ENCODE measurements around the gene EPB41L1.

Gene EPB41L1

DNA sequence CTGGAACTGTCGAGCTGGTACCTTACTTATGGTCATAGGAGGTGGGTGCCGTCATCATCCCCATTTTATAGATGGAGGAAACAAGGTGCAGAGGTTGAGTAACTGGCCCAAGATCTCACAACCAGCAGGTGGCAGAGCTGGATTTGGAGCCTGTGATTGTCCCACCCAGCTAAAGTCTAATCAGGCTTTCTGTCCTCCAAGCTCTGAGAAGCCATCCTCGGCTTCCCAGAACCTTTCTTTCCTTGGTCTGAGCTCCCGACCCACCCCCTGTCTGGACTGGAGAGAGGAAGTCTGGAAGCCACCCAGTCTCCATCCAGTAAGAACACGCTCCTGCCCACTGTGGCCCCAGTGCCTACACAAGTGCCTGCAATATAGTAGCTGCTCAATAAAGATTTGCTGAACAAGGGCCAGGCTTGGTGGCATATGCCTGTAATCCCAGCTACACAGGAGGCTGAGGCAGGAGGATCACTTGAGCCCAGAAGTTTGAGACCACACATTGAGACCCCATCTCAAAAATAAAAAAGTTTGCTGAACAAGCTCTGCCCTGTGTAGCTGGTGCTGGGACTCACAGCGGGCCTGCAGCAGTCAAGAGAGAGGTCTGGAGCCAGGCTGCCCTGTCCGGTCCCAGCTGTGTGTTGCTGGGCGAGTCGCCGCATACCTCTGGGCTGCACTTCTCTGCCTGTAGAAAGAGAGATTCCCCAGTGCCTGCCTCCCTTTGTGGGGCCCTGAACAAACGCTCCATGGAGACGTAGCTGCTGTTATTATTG is 119.1 kb downstream of the EPB41L1 start:
- H3K4me2 ChIP-seq (ENCODE audit: insufficient read depth, low read length, poor library complexity, severe bottlenecking) = no peak overlapping the region
- H2BK15ac ChIP-seq (ENCODE audit: low read length) = peak overlapping the region; percentile 40
- H3K4me1 ChIP-seq (ENCODE audit: control insufficient read depth in 2 of 2, insufficient read depth in 1 of 2, low read depth in 1 of 2, low read length in 2 of 2) = peaks cover 6 to 20% of the 10 kb centered on the region in 2 donors
- DNase-seq (ENCODE audit: low spot score) = no peak
- no peak overlapping the region for H3K9ac ChIP-seq (ENCODE audit: low read depth, low read length, poor library complexity)
- H2AK5ac ChIP-seq (ENCODE audit: low read depth, low read length) = no peak overlapping the region
- no peak overlapping the region for H3K4ac ChIP-seq (ENCODE audit: low read length)
- no peaks in the 10 kb centered on the region for H3K79me1 ChIP-seq (ENCODE audit: low read depth, low read length)
- no peaks in the 10 kb centered on the region for H3K36me3 ChIP-seq (replicated peaks in 1 of 2; ENCODE audit: control insufficient read depth in 2 of 2, insufficient read depth in 2 of 2, low read length in 2 of 2)
- H4K91ac ChIP-seq (ENCODE audit: low read depth, low read length, poor library complexity) = no peak overlapping the region
- peak overlapping the region; percentile 20 for H3K18ac ChIP-seq (ENCODE audit: low read length)
- no peak overlapping the region for H2BK120ac ChIP-seq (ENCODE audit: low read depth, low read length)
- peaks cover 0 to 6% (median 0%) of the 10 kb centered on the region in 3 experiments for H3K27me3 ChIP-seq (ENCODE audit: control insufficient read depth in 3 of 3, insufficient read depth in 3 of 3, low read depth in 1 of 3, low read length in 3 of 3)
- no peak overlapping the region for H2BK5ac ChIP-seq (ENCODE audit: low read length)
- peak overlapping the region; percentile 85 for H2AFZ ChIP-seq (ENCODE audit: low read length)
- WGBS, 2 donors (ENCODE audit: extremely low coverage in 2 of 2, insufficient read length in 2 of 2, insufficient replicate concordance in 1 of 2) = no CpG with 5 or more reads among the region's 12 CpGs
- no peak overlapping the region for H3K23ac ChIP-seq (ENCODE audit: low read depth, low read length, poor library complexity)
- no peak overlapping the region for H3K27ac ChIP-seq (replicated peaks; ENCODE audit: low read length)
- peak overlapping the region in 1 of 2 donors; percentile 7 for H3K4me3 ChIP-seq (ENCODE audit: low read length in 2 of 2)
- H4K8ac ChIP-seq (ENCODE audit: low read depth, low read length) = no peak overlapping the region
- no peak overlapping the region for H3K14ac ChIP-seq (ENCODE audit: low read length)
- no peak overlapping the region for H2BK12ac ChIP-seq (ENCODE audit: low read length)
- H3K9me3 ChIP-seq (replicated peaks in 1 of 2; ENCODE audit: control insufficient read depth in 2 of 2, insufficient read depth in 1 of 2, low read depth in 1 of 2, low read length in 2 of 2) = no peaks in the 10 kb centered on the region

- Histone ChIP-seq H2BK12ac (ENCODE audit: low read length) (no peak overlapping the region), H3K79me1 (ENCODE audit: low read depth, low read length) (no peaks in the 10 kb centered on the region), H2AFZ (ENCODE audit: low read length) (peak overlapping the region; percentile 85), H3K27me3 (ENCODE audit: control insufficient read depth in 3 of 3, insufficient read depth in 3 of 3, low read depth in 1 of 3, low read length in 3 of 3) (peaks cover 0 to 6% (median 0%) of the 10 kb centered on the region in 3 experiments), H4K8ac (ENCODE audit: low read depth, low read length) (no peak overlapping the region), H2BK120ac (ENCODE audit: low read depth, low read length) (no peak overlapping the region), H3K23ac (ENCODE audit: low read depth, low read length, poor library complexity) (peak overlapping the region; percentile 35), H3K4me1 (ENCODE audit: control insufficient read depth in 2 of 2, insufficient read depth in 1 of 2, low read depth in 1 of 2, low read length in 2 of 2) (peaks cover 6 to 17% of the 10 kb centered on the region in 2 donors), H2BK5ac (ENCODE audit: low read length) (no peak overlapping the region), H3K18ac (ENCODE audit: low read length) (peak overlapping the region; percentile 20), H3K27ac (replicated peaks; ENCODE audit: low read length) (no peak overlapping the region), H3K9ac (ENCODE audit: low read depth, low read length, poor library complexity) (no peak overlapping the region), H3K4me2 (ENCODE audit: insufficient read depth, low read length, poor library complexity, severe bottlenecking) (no peak overlapping the region), H3K4me3 (ENCODE audit: low read length in 2 of 2) (peak overlapping the region in 1 of 2 donors; percentile 7), H3K9me3 (replicated peaks in 1 of 2; ENCODE audit: control insufficient read depth in 2 of 2, insufficient read depth in 1 of 2, low read depth in 1 of 2, low read length in 2 of 2) (no peaks in the 10 kb centered on the region), H3K14ac (ENCODE audit: low read length) (no peak overlapping the region), H2BK15ac (ENCODE audit: low read length) (peak overlapping the region; percentile 40), H4K91ac (ENCODE audit: low read depth, low read length, poor library complexity) (no peak overlapping the region), H3K36me3 (replicated peaks in 1 of 2; ENCODE audit: control insufficient read depth in 2 of 2, insufficient read depth in 2 of 2, low read length in 2 of 2) (no peaks in the 10 kb centered on the region), H2AK5ac (ENCODE audit: low read depth, low read length) (no peak overlapping the region), H3K4ac (ENCODE audit: low read length) (no peak overlapping the region)
- WGBS, 2 donors (ENCODE audit: extremely low coverage in 2 of 2, insufficient read length in 2 of 2, insufficient replicate concordance in 1 of 2) = no CpG with 5 or more reads among the region's 20 CpGs
- no peak for DNase-seq (ENCODE audit: low spot score)
Measured at GRCh38 chr20:36274181-36274841, 119.8 kb downstream of the EPB41L1 start.

DNA sequence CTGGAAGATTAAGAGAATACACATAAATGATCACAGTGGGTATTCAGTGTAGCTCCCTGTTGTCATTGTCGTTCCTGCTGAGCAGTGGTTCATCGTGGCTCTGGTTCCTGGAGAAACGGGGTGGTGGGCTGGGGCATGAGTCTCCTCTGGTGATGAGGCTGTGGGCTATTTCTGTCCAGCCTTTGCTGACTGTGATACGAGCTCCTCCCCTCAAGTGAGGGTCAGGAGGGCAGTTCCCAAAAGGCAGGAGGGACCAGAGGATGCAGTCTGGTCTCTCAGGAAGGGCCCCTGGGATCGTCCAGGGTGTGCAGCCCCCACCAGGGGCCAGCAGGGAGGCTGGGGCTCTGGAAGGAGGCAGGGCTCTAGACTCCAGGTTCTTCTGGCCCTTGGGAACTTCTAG is 120.5 kb downstream of the EPB41L1 start:
- Histone ChIP-seq H3K4me1 (ENCODE audit: control insufficient read depth in 2 of 2, insufficient read depth in 1 of 2, low read depth in 1 of 2, low read length in 2 of 2) (peaks cover 6 to 17% of the 10 kb centered on the region in 2 donors), H3K27ac (replicated peaks; ENCODE audit: low read length) (no peak overlapping the region), H3K18ac (ENCODE audit: low read length) (no peak overlapping the region), H3K9ac (ENCODE audit: low read depth, low read length, poor library complexity) (no peak overlapping the region), H3K23ac (ENCODE audit: low read depth, low read length, poor library complexity) (no peak overlapping the region), H2BK120ac (ENCODE audit: low read depth, low read length) (no peak overlapping the region), H3K14ac (ENCODE audit: low read length) (no peak overlapping the region), H2AK5ac (ENCODE audit: low read depth, low read length) (no peak overlapping the region), H4K91ac (ENCODE audit: low read depth, low read length, poor library complexity) (no peak overlapping the region), H3K9me3 (replicated peaks in 1 of 2; ENCODE audit: control insufficient read depth in 2 of 2, insufficient read depth in 1 of 2, low read depth in 1 of 2, low read length in 2 of 2) (no peaks in the 10 kb centered on the region), H2BK12ac (ENCODE audit: low read length) (no peak overlapping the region), H3K36me3 (replicated peaks in 1 of 2; ENCODE audit: control insufficient read depth in 2 of 2, insufficient read depth in 2 of 2, low read length in 2 of 2) (no peaks in the 10 kb centered on the region), H2BK15ac (ENCODE audit: low read length) (no peak overlapping the region), H3K79me1 (ENCODE audit: low read depth, low read length) (no peaks in the 10 kb centered on the region), H3K4me3 (ENCODE audit: low read length in 2 of 2) (no peak overlapping the region), H3K4me2 (ENCODE audit: insufficient read depth, low read length, poor library complexity, severe bottlenecking) (no peak overlapping the region), H4K8ac (ENCODE audit: low read depth, low read length) (no peak overlapping the region), H2BK5ac (ENCODE audit: low read length) (no peak overlapping the region), H3K4ac (ENCODE audit: low read length) (no peak overlapping the region), H3K27me3 (ENCODE audit: control insufficient read depth in 3 of 3, insufficient read depth in 3 of 3, low read depth in 1 of 3, low read length in 3 of 3) (peaks cover 0 to 6% (median 0%) of the 10 kb centered on the region in 3 experiments), H2AFZ (ENCODE audit: low read length) (no peak overlapping the region)
- WGBS, 2 donors (ENCODE audit: extremely low coverage in 2 of 2, insufficient read length in 2 of 2, insufficient replicate concordance in 1 of 2) = no CpG with 5 or more reads among the region's 5 CpGs
- DNase-seq (ENCODE audit: low spot score) = no peak

GRCh38 chr20:36275441-36276189 is 121.1 kb downstream of the EPB41L1 start:
- H3K27me3 ChIP-seq (ENCODE audit: control insufficient read depth in 3 of 3, insufficient read depth in 3 of 3, low read depth in 1 of 3, low read length in 3 of 3) = peaks cover 0 to 6% (median 0%) of the 10 kb centered on the region in 3 experiments
- no peak overlapping the region for H3K27ac ChIP-seq (replicated peaks; ENCODE audit: low read length)
- H3K9me3 ChIP-seq (replicated peaks in 1 of 2; ENCODE audit: control insufficient read depth in 2 of 2, insufficient read depth in 1 of 2, low read depth in 1 of 2, low read length in 2 of 2) = no peaks in the 10 kb centered on the region
- no peak overlapping the region for H3K4ac ChIP-seq (ENCODE audit: low read length)
- H3K36me3 ChIP-seq (replicated peaks in 1 of 2; ENCODE audit: control insufficient read depth in 2 of 2, insufficient read depth in 2 of 2, low read length in 2 of 2) = no peaks in the 10 kb centered on the region
- H2BK15ac ChIP-seq (ENCODE audit: low read length) = no peak overlapping the region
- no peak overlapping the region for H2BK12ac ChIP-seq (ENCODE audit: low read length)
- no peak overlapping the region for H3K4me3 ChIP-seq (ENCODE audit: low read length in 2 of 2)
- H2AFZ ChIP-seq (ENCODE audit: low read length) = no peak overlapping the region
- H3K79me1 ChIP-seq (ENCODE audit: low read depth, low read length) = no peaks in the 10 kb centered on the region
- no peak overlapping the region for H3K4me2 ChIP-seq (ENCODE audit: insufficient read depth, low read length, poor library complexity, severe bottlenecking)
- no peak overlapping the region for H4K8ac ChIP-seq (ENCODE audit: low read depth, low read length)
- no peak overlapping the region for H4K91ac ChIP-seq (ENCODE audit: low read depth, low read length, poor library complexity)
- peaks cover 6 to 17% of the 10 kb centered on the region in 2 donors for H3K4me1 ChIP-seq (ENCODE audit: control insufficient read depth in 2 of 2, insufficient read depth in 1 of 2, low read depth in 1 of 2, low read length in 2 of 2)
- H2AK5ac ChIP-seq (ENCODE audit: low read depth, low read length) = no peak overlapping the region
- H3K23ac ChIP-seq (ENCODE audit: low read depth, low read length, poor library complexity) = no peak overlapping the region
- no peak for DNase-seq (ENCODE audit: low spot score)
- no CpG with 5 or more reads among the region's 12 CpGs for WGBS, 2 donors (ENCODE audit: extremely low coverage in 2 of 2, insufficient read length in 2 of 2, insufficient replicate concordance in 1 of 2)
- H2BK120ac ChIP-seq (ENCODE audit: low read depth, low read length) = no peak overlapping the region
- no peak overlapping the region for H3K9ac ChIP-seq (ENCODE audit: low read depth, low read length, poor library complexity)
- H3K18ac ChIP-seq (ENCODE audit: low read length) = no peak overlapping the region
- no peak overlapping the region for H2BK5ac ChIP-seq (ENCODE audit: low read length)
- H3K14ac ChIP-seq (ENCODE audit: low read length) = no peak overlapping the region

All from neuronal stem cell (in vitro differentiated cells).